HG03139 (cell line): ENCODE results near the gene RAB27B.
"Not testable (repeated sequence)": the region's sequence is repeated elsewhere in the genome, so short reads cannot be mapped to it uniquely, and the experiment has no call there.

Experiments
- ATAC-seq: cut with Tn5 transposase; IDR thresholded peaks from one replicate; pipeline ENCODE4 v1.9.1; 2021; ENCODE audit not compliant: unreplicated experiment

RAB27B gene

GRCh38 chr18:54813977-54814565 lies 14.2 kb upstream of the RAB27B start:
- ATAC-seq, result no peak

- no peak for ATAC-seq
These were observed 13.2 kb upstream of the RAB27B start for GRCh38 chr18:54815086-54815485.

- not testable (repeated sequence) for ATAC-seq
These were observed 7.4 kb upstream of the RAB27B start for GRCh38 chr18:54820785-54821275.

GRCh38 chr18:54822872-54823845 lies 5.1 kb upstream of the RAB27B start:
- no peak for ATAC-seq

GRCh38 chr18:54824761-54825160 lies 3.5 kb upstream of the RAB27B start:
- no peak for ATAC-seq

GRCh38 chr18:54825601-54826344 lies 2.5 kb upstream of the RAB27B start:
- ATAC-seq, result no peak

GRCh38 chr18:54828986-54829385 lies 709 bp downstream of the RAB27B start:
- ATAC-seq, result no peak

GRCh38 chr18:54829856-54830255 lies 1.6 kb downstream of the RAB27B start:
- ATAC-seq, result no peak

- ATAC-seq, result no peak
These were observed 2.0 kb downstream of the RAB27B start for GRCh38 chr18:54830260-54830659.

GRCh38 chr18:54830866-54831265 lies 2.6 kb downstream of the RAB27B start:
- ATAC-seq, result no peak

GRCh38 chr18:54835944-54836343 lies 7.7 kb downstream of the RAB27B start:
- ATAC-seq, result no peak

- no peak for ATAC-seq
These were observed 15.0 kb downstream of the RAB27B start for GRCh38 chr18:54843314-54843713.

- no peak for ATAC-seq
These were observed 17.5 kb downstream of the RAB27B start for GRCh38 chr18:54845787-54846186.

GRCh38 chr18:54848121-54848520 lies 19.8 kb downstream of the RAB27B start:
- no peak for ATAC-seq

- no peak for ATAC-seq
These were observed 21.4 kb downstream of the RAB27B start for GRCh38 chr18:54849683-54850082.

GRCh38 chr18:54850598-54850997 lies 22.3 kb downstream of the RAB27B start:
- no peak for ATAC-seq

GRCh38 chr18:54852780-54853675 lies 24.8 kb downstream of the RAB27B start:
- no peak for ATAC-seq

GRCh38 chr18:54855050-54855449 lies 26.8 kb downstream of the RAB27B start:
- not testable (repeated sequence) for ATAC-seq

GRCh38 chr18:54856105-54856646 lies 27.9 kb downstream of the RAB27B start:
- ATAC-seq, result no peak

- no peak for ATAC-seq
These were observed 29.2 kb downstream of the RAB27B start for GRCh38 chr18:54857499-54857898.
